Activated naive CD4-positive, alpha-beta T cell (primary cell): ENCODE data around the gene LGI2.
"Not testable (repeated sequence)": the region's sequence is repeated elsewhere in the genome, so short reads cannot be mapped to it uniquely, and the experiment has no call there.

ENCODE experiments used
- DNase-seq, 4 experiments: peaks; one replicate each; lab custom pipeline; 2025; lab: John Stamatoyannopoulos, UW

LGI2 gene, protein sequence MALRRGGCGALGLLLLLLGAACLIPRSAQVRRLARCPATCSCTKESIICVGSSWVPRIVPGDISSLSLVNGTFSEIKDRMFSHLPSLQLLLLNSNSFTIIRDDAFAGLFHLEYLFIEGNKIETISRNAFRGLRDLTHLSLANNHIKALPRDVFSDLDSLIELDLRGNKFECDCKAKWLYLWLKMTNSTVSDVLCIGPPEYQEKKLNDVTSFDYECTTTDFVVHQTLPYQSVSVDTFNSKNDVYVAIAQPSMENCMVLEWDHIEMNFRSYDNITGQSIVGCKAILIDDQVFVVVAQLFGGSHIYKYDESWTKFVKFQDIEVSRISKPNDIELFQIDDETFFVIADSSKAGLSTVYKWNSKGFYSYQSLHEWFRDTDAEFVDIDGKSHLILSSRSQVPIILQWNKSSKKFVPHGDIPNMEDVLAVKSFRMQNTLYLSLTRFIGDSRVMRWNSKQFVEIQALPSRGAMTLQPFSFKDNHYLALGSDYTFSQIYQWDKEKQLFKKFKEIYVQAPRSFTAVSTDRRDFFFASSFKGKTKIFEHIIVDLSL

GRCh38 chr4:25030277-25031076 lies at the start of gene LGI2:
Gene LGI2 (minus strand): TSS chr4:25030946. CDS start chr4:25030693, 253 bp downstream.
- DNase-seq = no peak

- no peak for DNase-seq
Observed at GRCh38 chr4:25078523-25078922, 47.8 kb upstream of the LGI2 start.

DNA sequence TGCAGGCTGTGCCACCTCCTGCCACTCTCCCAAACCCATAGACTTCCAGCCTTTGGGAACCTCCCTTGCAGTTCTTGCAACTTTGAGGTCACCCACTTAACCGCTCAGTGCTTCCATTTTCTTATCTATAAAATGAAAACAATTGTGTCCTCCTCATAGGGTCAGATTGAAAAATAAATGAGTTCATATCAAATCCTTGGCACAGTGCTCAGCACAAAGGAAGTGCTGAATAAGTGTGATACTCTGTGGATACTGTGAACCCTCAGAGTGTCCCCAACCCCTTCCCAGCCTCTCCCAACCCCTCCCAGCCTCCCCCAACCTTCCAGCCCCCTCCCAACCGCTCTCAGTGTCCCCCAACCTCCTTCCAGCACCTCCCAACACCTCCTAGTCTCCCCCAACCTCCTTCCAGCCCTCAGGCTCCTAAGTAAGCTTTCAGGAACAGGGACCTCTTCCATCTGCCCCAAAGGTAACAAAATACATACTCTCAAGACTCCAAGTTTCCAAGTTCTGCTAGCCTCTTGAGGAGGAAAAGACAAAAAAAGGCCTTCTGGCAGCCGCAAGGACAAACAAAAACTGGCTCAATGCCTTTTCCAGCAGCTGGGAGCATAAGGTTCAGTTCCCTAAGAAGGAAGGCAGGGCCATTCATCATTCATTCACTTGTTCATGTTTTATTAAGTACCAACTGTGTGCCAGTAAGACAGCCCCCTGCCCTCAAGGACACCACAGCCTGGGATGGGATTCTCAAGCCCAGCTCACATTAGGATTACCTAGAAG lies 46.1 kb upstream of the LGI2 start:
- DNase-seq = no peak

- no peak for DNase-seq
Observed at GRCh38 chr4:25075851-25076250, 45.1 kb upstream of the LGI2 start.

DNA sequence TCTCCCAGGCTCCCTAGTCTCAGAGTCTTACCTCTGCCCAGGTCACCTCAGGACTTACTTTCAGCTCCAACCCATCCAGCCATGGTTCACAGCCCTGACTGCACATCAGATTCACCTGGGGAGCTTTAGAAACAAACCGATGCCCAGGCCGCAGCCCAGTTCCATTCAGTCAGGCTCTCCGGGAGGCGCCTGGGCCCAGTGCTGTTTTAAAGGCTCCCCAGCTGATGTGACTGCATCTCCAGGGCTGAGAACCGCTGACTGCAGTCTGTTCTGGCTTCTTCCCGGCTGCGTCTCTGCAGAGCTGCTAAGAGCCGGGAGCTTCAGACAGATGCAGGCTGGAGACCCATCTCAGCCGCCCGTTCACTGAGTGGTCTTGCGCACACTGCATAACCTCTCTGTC lies 44.4 kb upstream of the LGI2 start:
- DNase-seq = no peak

DNA sequence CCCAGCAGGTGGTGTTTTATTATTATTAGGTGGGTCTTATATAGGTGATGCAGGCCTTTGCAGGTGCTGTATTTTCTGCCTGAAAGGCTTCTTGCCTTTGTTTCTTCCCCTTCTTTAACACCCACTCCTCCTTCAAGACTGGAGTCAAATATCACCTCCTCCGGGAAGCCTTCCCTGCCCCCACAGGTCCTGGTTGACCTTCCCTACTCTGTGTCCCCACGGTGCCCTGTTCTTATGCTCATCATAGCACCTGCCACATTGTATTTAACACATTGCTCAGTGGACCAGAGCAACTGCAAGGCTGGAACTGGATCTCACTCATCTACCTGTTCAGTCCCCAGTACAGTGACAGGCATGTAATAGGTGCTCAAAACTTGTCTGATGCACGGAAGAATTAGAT lies 39.8 kb upstream of the LGI2 start:
- DNase-seq = no peak

DNA sequence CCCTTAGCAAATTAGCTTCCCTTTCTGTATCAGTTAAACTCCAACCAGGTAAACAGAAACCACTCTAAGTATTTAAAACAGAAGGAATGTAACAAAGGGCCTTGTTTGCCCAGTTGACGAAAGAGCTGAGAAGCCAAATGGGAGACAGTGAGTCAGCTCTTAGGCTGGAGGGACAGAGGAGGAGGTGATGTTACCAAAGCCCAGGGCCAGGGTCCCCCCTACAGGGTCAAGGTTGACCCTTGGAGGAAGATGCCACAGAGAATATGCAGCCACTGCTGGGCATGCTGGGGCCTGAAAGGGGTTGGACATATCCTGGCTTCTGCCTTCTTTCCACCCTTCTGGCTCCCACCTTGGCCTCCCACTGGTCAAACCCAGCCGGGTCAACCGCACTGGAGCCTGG lies 38.3 kb upstream of the LGI2 start:
- no peak for DNase-seq

DNA sequence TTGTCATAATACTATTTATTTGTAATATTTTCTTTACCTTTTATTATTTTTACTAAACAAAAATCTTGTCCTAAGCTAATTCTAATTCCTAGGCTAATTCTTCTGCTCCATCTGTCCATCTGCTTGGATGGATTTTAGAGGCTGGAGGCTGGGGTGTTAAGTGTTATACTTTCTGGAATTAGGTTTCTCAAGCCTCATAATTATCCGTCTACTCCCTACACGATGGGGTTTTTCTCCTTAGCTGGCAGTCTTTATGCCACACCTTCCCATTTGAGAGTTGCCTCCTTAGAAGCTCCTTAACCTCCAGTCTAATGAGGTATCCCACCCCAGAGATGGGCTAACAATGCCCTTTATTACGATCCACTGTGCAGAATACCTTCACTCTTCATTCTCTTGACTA lies 37.6 kb upstream of the LGI2 start:
- DNase-seq = no peak

DNA sequence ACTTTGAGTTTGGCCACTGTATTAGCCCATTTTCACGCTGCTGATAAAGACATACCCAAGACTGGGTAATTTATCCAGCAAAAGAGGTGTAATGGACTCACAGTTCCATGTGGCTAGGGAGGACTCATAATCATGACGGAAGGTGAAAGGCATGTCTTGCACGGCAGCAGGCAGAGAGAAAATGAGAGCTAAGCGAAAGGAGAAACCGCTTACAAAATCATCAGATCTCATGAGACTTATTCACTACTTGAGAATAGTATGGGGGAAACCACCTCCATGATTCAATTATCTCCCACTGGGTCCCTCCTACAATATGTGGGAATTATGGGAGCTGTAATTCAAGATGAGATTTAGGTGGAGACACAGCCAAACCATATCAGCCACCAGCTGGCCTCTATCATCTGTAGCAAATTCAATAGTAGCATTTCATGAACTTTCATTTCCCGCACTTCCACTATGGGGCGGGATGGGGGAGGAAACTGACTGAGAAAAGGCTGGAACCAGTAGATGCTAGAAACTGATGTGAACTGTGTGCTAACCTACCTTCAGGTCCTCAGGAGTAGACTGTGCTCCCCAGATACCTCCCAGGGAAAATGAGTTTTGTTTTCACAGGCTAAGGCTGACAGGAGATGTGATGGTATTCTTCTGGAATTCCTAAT lies 35.3 kb upstream of the LGI2 start:
- DNase-seq = no peak

DNA sequence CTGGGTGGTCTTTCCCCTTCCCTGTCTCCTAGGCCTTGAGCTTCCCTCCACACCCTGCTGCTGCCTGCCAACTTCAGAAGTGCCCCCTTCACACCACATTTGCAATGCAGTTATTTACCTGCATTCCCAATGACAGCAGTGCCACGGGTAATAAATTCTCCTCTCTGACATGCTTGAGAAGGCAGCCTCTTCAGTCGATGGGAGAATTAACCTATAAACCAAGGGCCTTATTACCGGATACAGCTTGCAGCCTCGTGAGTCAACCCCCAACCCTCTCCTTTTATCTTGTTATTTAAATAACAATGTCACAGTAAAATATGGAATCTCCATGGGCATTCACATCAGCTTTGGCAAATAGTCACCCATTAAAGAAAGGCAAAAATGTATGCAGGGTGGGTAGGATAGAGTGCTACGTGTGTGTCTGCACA lies 34.7 kb upstream of the LGI2 start:
- no peak for DNase-seq

GRCh38 chr4:25064447-25064846 lies 33.7 kb upstream of the LGI2 start:
- DNase-seq = not testable (repeated sequence)

DNA sequence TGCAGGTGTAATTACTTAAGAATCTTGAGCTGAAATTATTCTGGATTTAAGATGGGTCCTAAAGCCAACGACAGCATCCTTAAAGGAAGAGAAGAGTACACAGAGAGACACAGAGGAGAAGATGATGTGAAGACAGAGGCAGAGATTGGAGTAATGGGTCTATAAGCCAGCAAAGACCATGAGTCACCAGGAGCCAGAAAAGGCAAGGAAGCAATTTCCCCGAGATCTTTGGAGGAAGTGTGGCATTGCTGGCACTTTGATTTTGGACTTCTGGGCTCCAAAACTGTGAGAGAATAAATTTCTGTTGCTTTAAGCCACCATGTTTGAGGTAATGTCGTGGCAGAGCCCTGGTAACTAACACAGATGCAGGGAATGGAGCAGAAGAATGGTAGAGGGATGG lies 32.4 kb upstream of the LGI2 start:
- DNase-seq = no peak

DNA sequence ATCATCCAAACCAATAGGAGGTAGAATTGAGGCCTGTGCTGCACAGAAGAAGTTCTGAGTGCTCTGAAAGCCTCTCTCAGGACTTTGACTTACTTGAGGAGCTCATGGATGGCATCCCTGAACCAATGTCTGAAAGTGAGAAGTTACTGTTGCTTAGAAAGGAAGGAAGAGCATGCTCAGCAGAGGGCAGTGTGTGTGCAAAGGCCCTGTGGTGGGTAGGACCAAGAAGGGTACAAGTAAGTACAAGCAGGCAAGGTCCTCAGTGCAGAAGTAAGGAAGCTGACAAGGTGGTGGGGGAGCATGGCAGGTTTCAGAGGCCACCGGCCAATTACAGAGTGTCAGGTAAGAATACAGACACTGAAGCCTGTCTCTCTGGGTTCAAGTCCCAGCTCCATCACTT lies 31.4 kb upstream of the LGI2 start:
- no peak for DNase-seq

DNA sequence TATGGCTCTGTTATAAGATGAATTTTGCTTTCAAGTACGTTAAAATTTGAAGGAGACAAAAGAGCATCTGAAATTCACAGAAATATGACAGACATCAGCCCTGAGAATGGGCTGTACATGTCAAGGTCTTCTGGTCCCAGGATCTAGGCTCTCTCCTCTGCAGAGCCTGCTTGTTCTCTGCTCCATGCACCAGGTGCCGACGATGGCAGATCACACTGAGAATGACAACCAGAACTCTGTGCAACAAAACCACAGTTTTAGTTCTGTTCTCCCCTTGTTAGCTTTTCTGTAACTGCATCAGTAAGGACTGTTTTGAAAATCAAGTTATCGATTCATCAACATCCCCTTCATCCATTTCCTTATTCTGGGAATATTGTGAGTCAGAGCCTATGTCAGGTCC lies 30.9 kb upstream of the LGI2 start:
- no peak for DNase-seq

DNA sequence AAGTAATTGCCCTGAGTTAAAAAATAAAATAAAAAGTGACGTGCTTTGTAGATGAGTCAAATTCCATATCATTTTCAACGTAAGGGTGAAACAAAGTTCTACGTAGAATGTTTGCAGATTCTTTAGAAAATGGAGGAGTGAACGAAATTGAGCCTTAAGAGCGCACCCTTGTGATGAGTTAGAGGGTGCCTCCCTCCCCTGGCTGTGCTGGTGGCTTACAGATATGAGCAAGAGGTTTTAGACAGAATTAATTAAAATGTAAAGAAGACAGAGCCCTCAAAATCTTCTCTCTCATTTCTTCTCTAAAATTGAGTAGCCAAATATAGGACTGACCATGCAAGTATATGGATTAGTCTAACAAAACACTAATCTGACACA lies 30.2 kb upstream of the LGI2 start:
- no peak for DNase-seq

GRCh38 chr4:25060241-25060962 lies 29.7 kb upstream of the LGI2 start:
- DNase-seq = no peak

DNA sequence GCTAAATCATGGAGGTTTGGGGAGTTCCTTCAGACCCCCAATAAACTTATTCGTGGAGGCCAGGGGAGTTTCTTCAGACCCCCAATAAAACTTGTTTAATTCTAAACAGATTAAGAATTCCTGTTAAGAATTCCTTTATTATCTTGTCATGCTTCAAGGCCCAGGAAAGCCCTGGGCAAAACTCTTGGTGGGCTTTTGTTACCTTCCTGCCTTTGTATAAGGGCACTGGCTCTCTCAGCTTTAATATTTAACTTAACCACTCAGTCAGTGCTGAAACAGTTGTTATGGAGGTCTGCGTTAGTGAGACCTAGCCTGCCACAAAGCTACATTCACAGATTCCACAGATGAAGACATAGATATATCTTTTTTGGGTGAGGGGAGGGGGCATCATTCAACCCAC lies 29.0 kb upstream of the LGI2 start:
- no peak for DNase-seq

- no peak for DNase-seq
Observed at GRCh38 chr4:25058796-25059195, 28.1 kb upstream of the LGI2 start.

- DNase-seq = no peak
Observed at GRCh38 chr4:25057299-25057698, 26.6 kb upstream of the LGI2 start.

- not testable (repeated sequence) for DNase-seq
Observed at GRCh38 chr4:25052037-25052436, 21.3 kb upstream of the LGI2 start.

- DNase-seq = no peak
Observed at GRCh38 chr4:25051534-25051933, 20.8 kb upstream of the LGI2 start.
